Keratinocyte (primary cell): ENCODE results near the gene COL25A1.

Source experiments
- EZH2 ChIP-seq: IDR thresholded peaks from one replicate; pipeline ENCODE4 v1.6.1; 2012; ENCODE audit warnings: inconsistent platforms, mild to moderate bottlenecking, low read length, moderate library complexity
- TF ChIP-seq, protein P1 (sequence below), 3 experiments: IDR thresholded peaks in 1 of 3; conservative IDR thresholded peaks in 1 of 3; optimal IDR thresholded peaks in 1 of 3; 2 replicates in 2 of 3; 3 replicates in 1 of 3; pipeline versions ENCODE3 to v1.5.1; 2011; ENCODE audit warnings: low read length in 3 of 3, mild to moderate bottlenecking in 3 of 3, moderate library complexity in 2 of 3, control low read depth in 1 of 3, inconsistent platforms in 1 of 3; ENCODE audit not compliant: insufficient read depth in 2 of 3; ENCODE audit errors: extremely low read depth in 1 of 3

DNA sequence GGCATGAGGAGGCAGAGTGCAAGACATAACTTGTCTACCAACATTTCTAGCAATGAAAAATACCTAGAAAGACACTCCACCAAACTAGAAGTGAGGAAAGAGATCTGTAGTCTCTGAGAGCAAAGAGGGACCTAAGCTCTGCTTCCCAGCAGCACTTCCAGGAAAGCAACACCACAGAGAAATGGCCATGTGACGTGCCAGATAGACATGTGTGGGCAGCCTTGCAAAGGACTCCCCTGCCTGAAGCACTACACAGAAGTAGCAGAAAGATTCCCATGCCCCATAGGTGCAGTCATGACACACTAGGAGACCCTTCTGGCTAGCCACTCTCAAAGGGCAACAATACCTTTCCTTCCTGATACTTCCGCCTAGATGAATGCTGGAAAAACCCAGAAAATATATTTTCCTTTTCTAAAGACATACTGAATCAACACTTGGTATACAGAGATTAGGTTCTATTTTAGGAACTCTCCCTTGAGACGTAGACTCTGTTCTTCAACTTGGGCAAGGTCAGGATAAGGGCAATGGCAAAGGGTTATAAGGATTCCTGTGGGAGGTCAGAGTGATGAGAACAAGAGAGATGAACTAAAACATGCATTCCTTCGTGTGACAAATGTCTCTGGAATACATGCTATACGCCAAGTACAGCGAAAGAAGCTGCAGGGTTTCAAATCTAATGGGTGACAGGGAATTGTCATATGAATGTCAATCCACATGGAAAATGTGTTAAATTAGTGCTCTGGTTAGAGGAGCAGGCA, 352.1 kb downstream of the COL25A1 start:
- TF ChIP-seq, protein P1, sequence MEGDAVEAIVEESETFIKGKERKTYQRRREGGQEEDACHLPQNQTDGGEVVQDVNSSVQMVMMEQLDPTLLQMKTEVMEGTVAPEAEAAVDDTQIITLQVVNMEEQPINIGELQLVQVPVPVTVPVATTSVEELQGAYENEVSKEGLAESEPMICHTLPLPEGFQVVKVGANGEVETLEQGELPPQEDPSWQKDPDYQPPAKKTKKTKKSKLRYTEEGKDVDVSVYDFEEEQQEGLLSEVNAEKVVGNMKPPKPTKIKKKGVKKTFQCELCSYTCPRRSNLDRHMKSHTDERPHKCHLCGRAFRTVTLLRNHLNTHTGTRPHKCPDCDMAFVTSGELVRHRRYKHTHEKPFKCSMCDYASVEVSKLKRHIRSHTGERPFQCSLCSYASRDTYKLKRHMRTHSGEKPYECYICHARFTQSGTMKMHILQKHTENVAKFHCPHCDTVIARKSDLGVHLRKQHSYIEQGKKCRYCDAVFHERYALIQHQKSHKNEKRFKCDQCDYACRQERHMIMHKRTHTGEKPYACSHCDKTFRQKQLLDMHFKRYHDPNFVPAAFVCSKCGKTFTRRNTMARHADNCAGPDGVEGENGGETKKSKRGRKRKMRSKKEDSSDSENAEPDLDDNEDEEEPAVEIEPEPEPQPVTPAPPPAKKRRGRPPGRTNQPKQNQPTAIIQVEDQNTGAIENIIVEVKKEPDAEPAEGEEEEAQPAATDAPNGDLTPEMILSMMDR (optimal IDR thresholded peaks at IDR 0.05 in 1 of 3, IDR thresholded peaks at IDR 0.05 in 1 of 3, conservative IDR thresholded peaks at IDR 0.05 in 1 of 3; ENCODE audit: extremely low read depth in 1 of 3, insufficient read depth in 2 of 3, low read length in 3 of 3), result no peak
- TF ChIP-seq EZH2, result no peak
